HCT116 (cell line): ENCODE measurements around the gene CYP4F12.

Experiments used
- CBX3 ChIP-seq: IDR thresholded peaks from 2 replicates; pipeline ENCODE4 v1.6.1; 2012; ENCODE audit warnings: low read depth
- CEBPB ChIP-seq: IDR thresholded peaks from 2 replicates; pipeline ENCODE4 v1.6.1; 2012; ENCODE audit warnings: low read depth
- EZH2 ChIP-seq: fragments of 200-600 bp; sonication (generic); IDR thresholded peaks from 2 replicates; pipeline ENCODE4 v1.6.1; 2017; ENCODE audit warnings: antibody characterized with exemption, mixed run types
- EZH2phosphoT487 ChIP-seq: fragments of 200-600 bp; IDR thresholded peaks from 2 replicates; pipeline ENCODE4 v1.6.1; 2018; ENCODE audit warnings: antibody characterized with exemption, borderline replicate concordance
- FOSL1 ChIP-seq: IDR thresholded peaks from 2 replicates; pipeline ENCODE4 v1.6.1; 2012; ENCODE audit warnings: low read depth
- POLR2A ChIP-seq: IDR thresholded peaks from 2 replicates; pipeline ENCODE4 v1.7.0; 2011; ENCODE audit warnings: borderline replicate concordance; ENCODE audit not compliant: insufficient read depth, insufficient read length; ENCODE audit errors: extremely low read depth
- POLR2AphosphoS5 ChIP-seq: IDR thresholded peaks from 2 replicates; pipeline ENCODE4 v1.6.1; 2011; ENCODE audit warnings: mild to moderate bottlenecking, low read depth, low read length, moderate library complexity
- RAD21 ChIP-seq: IDR thresholded peaks from 2 replicates; pipeline ENCODE4 v1.6.1; 2012; ENCODE audit warnings: low read depth, mild to moderate bottlenecking
- SIN3A ChIP-seq: IDR thresholded peaks from 2 replicates; pipeline ENCODE4 v1.6.1; 2012; ENCODE audit warnings: low read depth
- TCF7L2 ChIP-seq: IDR thresholded peaks from 2 replicates; pipeline ENCODE4 v1.7.0; 2011; ENCODE audit warnings: borderline replicate concordance, inconsistent platforms; ENCODE audit not compliant: insufficient read depth, insufficient read length; ENCODE audit errors: extremely low read depth
- ZNF274 ChIP-seq: fragments of 200-500 bp; sonication (Bioruptor generic); IDR thresholded peaks from 2 replicates; pipeline ENCODE4 v1.6.1; 2014; ENCODE audit warnings: mild to moderate bottlenecking, low read depth, low read length, inconsistent platforms
- TF ChIP-seq, protein P1 (sequence below), 3 experiments: fragments of 200-600 bp in 1 of 3; sonication (generic) in 1 of 3; IDR thresholded peaks in 2 of 3; conservative IDR thresholded peaks in 1 of 3; 2 replicates each; pipeline ENCODE4 v1.5.1; 2012 to 2017; ENCODE audit warnings: low read depth in 2 of 3, low read length in 2 of 3, antibody characterized with exemption in 1 of 3, borderline replicate concordance in 1 of 3, control low read depth in 1 of 3, mild to moderate bottlenecking in 1 of 3, mixed read lengths in 1 of 3, mixed run types in 1 of 3, moderate library complexity in 1 of 3; ENCODE audit not compliant: insufficient read depth in 1 of 3
- TF ChIP-seq, protein P2 (sequence below): IDR thresholded peaks from 2 replicates; pipeline ENCODE4 v1.6.1; 2012

DNA sequence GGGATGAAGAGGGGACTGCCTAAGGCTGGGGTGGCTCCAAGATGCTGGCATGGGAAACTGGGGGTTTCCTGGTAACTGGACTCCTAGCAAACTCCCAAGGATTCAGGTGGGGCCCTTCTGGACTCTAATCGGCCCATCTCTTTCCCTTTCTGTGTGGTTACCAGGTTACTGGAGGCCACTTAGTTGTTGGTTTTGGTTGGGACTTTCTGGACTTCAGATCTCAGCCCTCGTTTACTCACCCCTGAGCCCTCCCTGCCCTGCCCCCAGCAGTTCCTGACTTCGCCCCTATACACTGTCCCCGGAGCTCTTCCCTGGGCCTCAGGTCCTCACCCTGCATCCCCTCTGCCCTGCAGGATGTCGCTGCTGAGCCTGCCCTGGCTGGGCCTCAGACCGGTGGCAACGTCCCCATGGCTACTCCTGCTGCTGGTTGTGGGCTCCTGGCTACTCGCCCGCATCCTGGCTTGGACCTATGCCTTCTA is 328 bp downstream of the CYP4F12 start:
- TF ChIP-seq, protein P1, sequence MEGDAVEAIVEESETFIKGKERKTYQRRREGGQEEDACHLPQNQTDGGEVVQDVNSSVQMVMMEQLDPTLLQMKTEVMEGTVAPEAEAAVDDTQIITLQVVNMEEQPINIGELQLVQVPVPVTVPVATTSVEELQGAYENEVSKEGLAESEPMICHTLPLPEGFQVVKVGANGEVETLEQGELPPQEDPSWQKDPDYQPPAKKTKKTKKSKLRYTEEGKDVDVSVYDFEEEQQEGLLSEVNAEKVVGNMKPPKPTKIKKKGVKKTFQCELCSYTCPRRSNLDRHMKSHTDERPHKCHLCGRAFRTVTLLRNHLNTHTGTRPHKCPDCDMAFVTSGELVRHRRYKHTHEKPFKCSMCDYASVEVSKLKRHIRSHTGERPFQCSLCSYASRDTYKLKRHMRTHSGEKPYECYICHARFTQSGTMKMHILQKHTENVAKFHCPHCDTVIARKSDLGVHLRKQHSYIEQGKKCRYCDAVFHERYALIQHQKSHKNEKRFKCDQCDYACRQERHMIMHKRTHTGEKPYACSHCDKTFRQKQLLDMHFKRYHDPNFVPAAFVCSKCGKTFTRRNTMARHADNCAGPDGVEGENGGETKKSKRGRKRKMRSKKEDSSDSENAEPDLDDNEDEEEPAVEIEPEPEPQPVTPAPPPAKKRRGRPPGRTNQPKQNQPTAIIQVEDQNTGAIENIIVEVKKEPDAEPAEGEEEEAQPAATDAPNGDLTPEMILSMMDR (IDR thresholded peaks at IDR 0.05 in 2 of 3, conservative IDR thresholded peaks at IDR 0.05 in 1 of 3; ENCODE audit: borderline replicate concordance in 1 of 3, insufficient read depth in 1 of 3, low read depth in 2 of 3, low read length in 2 of 3), result no peak
- TF ChIP-seq ZNF274 (no peak), EZH2phosphoT487 (no peak), RAD21 (no peak), EZH2 (no peak), FOSL1 (no peak), POLR2AphosphoS5 (no peak), CBX3 (no peak), CEBPB (no peak), POLR2A (no peak), TCF7L2 (no peak), SIN3A (no peak)
- TF ChIP-seq, protein P2, sequence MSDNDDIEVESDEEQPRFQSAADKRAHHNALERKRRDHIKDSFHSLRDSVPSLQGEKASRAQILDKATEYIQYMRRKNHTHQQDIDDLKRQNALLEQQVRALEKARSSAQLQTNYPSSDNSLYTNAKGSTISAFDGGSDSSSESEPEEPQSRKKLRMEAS, result no peak
